GM12878 (cell line): ENCODE results near the gene PPP1R1C. TPM values are rescaled to one million over a fixed set of nuclear protein-coding genes. Genes with fewer than 3 reads are reported as not detected.

Experiments used
- ATAC-seq: fragments of 200-7000 bp; cut with Tn5 transposase; 3 replicates; pipeline ENCODE4 v1.9.1; 2020; ENCODE audit warnings: mild to moderate bottlenecking, moderate library complexity
- BruUV-seq: library from RNA; stranded (reverse); fragments of 400-500 nt; replicated peaks from 2 replicates; lab custom pipeline; 2021; lab: Mats Ljungman, UMichigan
- CTCF ChIA-PET: fragments of 300-600 bp; sonication (Branson Sonifier 250); formaldehyde crosslinking; extraction: SDS; loops from one replicate; lab custom pipeline; 2021; ENCODE audit warnings: inconsistent platforms; lab: Yijun Ruan, JAX
- POLR2A ChIA-PET: fragments of 350-600 bp; formaldehyde crosslinking; extraction: SDS; loops from one replicate; lab custom pipeline; 2021; ENCODE audit warnings: inconsistent platforms; lab: Charles Lee
- RAD21 ChIA-PET: fragments of 300-600 bp; sonication (Branson Sonifier 250); formaldehyde crosslinking; loops from one replicate; lab custom pipeline; 2023; ENCODE audit warnings: antibody characterized with exemption; ENCODE audit not compliant: unreplicated experiment; lab: Charles Lee
- SMC1A ChIA-PET: fragments of 300-600 bp; sonication (Branson Sonifier 250); formaldehyde crosslinking; loops from one replicate; lab custom pipeline; 2023; ENCODE audit not compliant: unreplicated experiment, uncharacterized antibody; lab: Charles Lee
- DNase-seq: peaks from one replicate; pipeline ENCODE4 v3.0.0-alpha.2; 2011; ENCODE audit warnings: low read depth, low spot score
- FAIRE-seq: peaks from 3 replicates; lab custom pipeline; 2011; peaks lifted over from hg19 to GRCh38; lab: Jason Lieb, UNC
- H2AFZ ChIP-seq: 2 replicates; pipeline ENCODE4 v1.6.0; 2011; ENCODE audit warnings: low read depth, low read length, control low read depth; ENCODE audit not compliant: control insufficient read depth
- H3K27ac ChIP-seq: 2 replicates; pipeline ENCODE4 v1.5.1; 2011; ENCODE audit warnings: control low read depth; ENCODE audit not compliant: control insufficient read depth, insufficient read depth
- H3K27me3 ChIP-seq, 2 experiments: replicated peaks in 1 of 2; 2 replicates each; pipeline versions ENCODE4 v1.6.0 to v1.6.1; 2011; ENCODE audit warnings: low read length in 1 of 2; ENCODE audit not compliant: control insufficient read depth in 2 of 2, insufficient read depth in 2 of 2
- H3K36me3 ChIP-seq, 2 experiments: 2 replicates each; pipeline ENCODE4 v1.5.1; 2011; ENCODE audit warnings: low read length in 1 of 2; ENCODE audit not compliant: control insufficient read depth in 2 of 2, insufficient read depth in 2 of 2
- H3K4me1 ChIP-seq: 2 replicates; pipeline ENCODE4 v1.6.1; 2011; ENCODE audit warnings: mild to moderate bottlenecking, low read length, moderate library complexity, mixed read lengths; ENCODE audit not compliant: control insufficient read depth, insufficient read depth
- H3K4me2 ChIP-seq: 2 replicates; pipeline ENCODE4 v1.6.0; 2011; ENCODE audit warnings: control low read depth; ENCODE audit not compliant: control insufficient read depth, insufficient read depth
- H3K4me3 ChIP-seq: fragments of 200-600 bp; sonication (generic); 2 replicates; pipeline ENCODE4 v1.5.1; 2016
- H3K79me2 ChIP-seq: 2 replicates; pipeline ENCODE4 v1.6.0; 2011; ENCODE audit warnings: low read length; ENCODE audit not compliant: control insufficient read depth, insufficient read depth
- H3K9ac ChIP-seq: 2 replicates; pipeline ENCODE4 v1.8.0; 2011; ENCODE audit warnings: low read length, control low read depth, mixed read lengths; ENCODE audit not compliant: control insufficient read depth, insufficient read depth
- H3K9me3 ChIP-seq: replicated peaks from 3 replicates; pipeline ENCODE4 v1.5.1; 2011; ENCODE audit warnings: mild to moderate bottlenecking, low read length; ENCODE audit not compliant: control insufficient read depth, insufficient read depth
- H4K20me1 ChIP-seq: 2 replicates; pipeline ENCODE4 v1.6.0; 2011; ENCODE audit not compliant: control insufficient read depth, insufficient read depth
- BHLHE40 ChIP-seq, 2 experiments: fragments of 450-650 bp in 1 of 2; IDR thresholded peaks; 2 replicates each; pipeline ENCODE4 v1.6.1; 2011 to 2017; ENCODE audit warnings: low read depth in 2 of 2, borderline replicate concordance in 1 of 2, improper control_type of control experiment in 1 of 2, low read length in 1 of 2, mild to moderate bottlenecking in 1 of 2
- DPF2 ChIP-seq: fragments of 450-650 bp; IDR thresholded peaks from 2 replicates; pipeline ENCODE4 v1.6.1; 2017; ENCODE audit warnings: mild to moderate bottlenecking
- HDGF ChIP-seq: fragments of 450-650 bp; IDR thresholded peaks from 2 replicates; pipeline ENCODE4 v1.6.1; 2016; ENCODE audit warnings: antibody characterized with exemption
- MEF2B ChIP-seq: fragments of 450-650 bp; IDR thresholded peaks from 2 replicates; pipeline ENCODE4 v1.6.1; 2018; ENCODE audit warnings: mild to moderate bottlenecking, moderate library complexity; ENCODE audit not compliant: partially characterized antibody, poor library complexity, severe bottlenecking
- MYB ChIP-seq: fragments of 150-350 bp; IDR thresholded peaks from 2 replicates; pipeline ENCODE4 v1.6.1; 2014; ENCODE audit warnings: mild to moderate bottlenecking, low read depth, low read length, borderline replicate concordance
- RAD21 ChIP-seq: IDR thresholded peaks from 2 replicates; pipeline ENCODE4 v1.6.1; 2011; ENCODE audit warnings: mild to moderate bottlenecking, low read depth, low read length, moderate library complexity; ENCODE audit not compliant: insufficient read depth
- SMC3 ChIP-seq: IDR thresholded peaks from 2 replicates; pipeline ENCODE4 v1.6.1; 2011; ENCODE audit warnings: low read length, improper control_type of control experiment, borderline replicate concordance
- STAT1 ChIP-seq: fragments of 450-650 bp; conservative IDR thresholded peaks from 2 replicates; pipeline ENCODE4 v1.6.1; 2014; ENCODE audit warnings: antibody characterized with exemption, mild to moderate bottlenecking
- YY1 ChIP-seq: IDR thresholded peaks from 2 replicates; pipeline ENCODE4 v1.6.1; 2011; ENCODE audit warnings: low read depth, mild to moderate bottlenecking, low read length
- WGBS: methylation state at CpG from one replicate; pipeline ENCODE4 v1.1.6; 2016; ENCODE audit warnings: low lambda C conversion rate; ENCODE audit not compliant: insufficient replicate concordance, insufficient coverage; ENCODE audit errors: missing lambda C conversion rate; 5-methylcytosine and 5-hydroxymethylcytosine counted together
- in situ Hi-C: fragments of 300-500 bp; cut with MboI; formaldehyde crosslinking; loops from 9 replicates; pipeline ENCODE4 v1.14.3; 2018; ENCODE audit warnings: mixed read lengths
- intact Hi-C: fragments of 100-400 bp; cut with micrococcal nuclease; formaldehyde crosslinking; loops from one replicate; pipeline ENCODE4 v1.14.2; 2022; ENCODE audit not compliant: unreplicated experiment
- polyA plus RNA-seq, 11 experiments: library from polyadenylated mRNA; depleted of rRNA in 4 of 11; unstranded in 6 of 11; stranded (reverse) in 5 of 11; fragments of >200 nt; fragmentation: Nextera tagmentation in 4 of 11; fragmentation: Illumina TruSeq in 1 of 11; extraction: Ambion mirVana in 4 of 11; extraction: Trizol in 1 of 11; gene quantifications; 1 replicate in 1 of 11; 2 replicates in 10 of 11; pipeline versions ENCODE4 v1.2.1 to v1.2.3, GENCODE V29; 2011 to 2016; ENCODE audit warnings: inconsistent platforms in 2 of 11, missing spikeins in 2 of 11, low read depth in 1 of 11
- total RNA-seq, 4 experiments: library from RNA; depleted of rRNA in 3 of 4; stranded (reverse); fragments of >200 nt in 3 of 4; fragmentation: Illumina TruSeq in 1 of 4; extraction: Trizol in 1 of 4; gene quantifications; 2 replicates each; pipeline versions ENCODE4 v1.2.1 to v1.2.3, GENCODE V29; 2013 to 2021
- TF ChIP-seq, protein P1 (sequence below): fragments of 450-650 bp; IDR thresholded peaks from 2 replicates; pipeline ENCODE4 v1.6.1; 2017; ENCODE audit warnings: mild to moderate bottlenecking
- TF ChIP-seq, protein P2 (sequence below), 3 experiments: IDR thresholded peaks in 2 of 3; conservative IDR thresholded peaks in 1 of 3; 2 replicates each; pipeline ENCODE4 v1.5.1; 2011; ENCODE audit warnings: low read depth in 3 of 3, low read length in 3 of 3, mild to moderate bottlenecking in 3 of 3, control low read depth in 2 of 3, moderate library complexity in 2 of 3, inconsistent platforms in 1 of 3, mixed read lengths in 1 of 3; ENCODE audit not compliant: control insufficient read depth in 2 of 3, insufficient read depth in 1 of 3; ENCODE audit errors: extremely low read depth in 1 of 3

The PPP1R1C gene
- total and polyA plus RNA-seq, 10 of the 15 experiments (the other 5 are each of a cell fraction or from before 2014, with no cell fraction given) = 0.11 TPM; not detected in 9

DNA sequence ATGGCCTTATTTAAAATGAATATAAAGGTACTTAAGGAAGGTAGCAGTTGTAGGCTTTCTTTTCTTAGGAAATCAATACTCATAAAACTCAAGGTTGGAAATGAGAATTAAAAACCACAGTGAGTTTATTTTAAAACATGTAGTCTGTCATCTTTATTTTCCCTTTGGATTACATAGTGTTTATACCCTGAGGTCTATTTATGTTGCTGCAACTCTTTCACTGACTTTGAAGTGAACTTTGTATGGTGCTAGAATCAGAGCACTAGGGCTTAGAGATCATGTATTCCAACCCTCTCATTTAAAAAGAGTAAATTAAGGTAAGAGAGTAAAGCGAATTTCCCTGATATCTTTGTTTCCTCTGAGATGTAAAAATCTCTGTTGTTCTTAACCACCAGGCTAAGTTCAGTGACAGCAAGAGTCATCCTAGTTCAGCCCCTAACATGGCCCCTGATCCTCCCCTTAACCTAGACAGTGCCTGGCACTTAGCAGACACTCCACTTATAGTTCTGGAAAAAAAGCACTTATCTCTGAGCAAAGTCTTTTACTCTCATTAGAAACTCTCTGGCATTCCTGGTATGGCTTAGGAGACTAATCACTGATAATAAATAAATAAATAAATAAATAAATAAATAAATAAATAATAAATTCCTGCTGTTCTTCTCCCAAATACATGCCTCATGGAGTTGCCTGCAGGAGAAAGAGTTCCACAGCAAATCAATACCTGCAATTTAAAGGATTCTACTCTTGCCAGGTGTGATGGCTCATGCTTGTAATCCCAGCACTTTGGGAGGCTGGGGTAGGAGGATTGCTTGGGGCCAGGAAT, 33.0 kb upstream of the PPP1R1C start (continued):
- TF ChIP-seq HDGF (no peak), BHLHE40 (IDR thresholded peaks at IDR 0.05; ENCODE audit: borderline replicate concordance in 1 of 2, low read depth in 2 of 2, low read length in 1 of 2) (no peak), DPF2 (no peak), MYB (no peak)
- TF ChIP-seq, all 136 proteins: peak for 0

DNA sequence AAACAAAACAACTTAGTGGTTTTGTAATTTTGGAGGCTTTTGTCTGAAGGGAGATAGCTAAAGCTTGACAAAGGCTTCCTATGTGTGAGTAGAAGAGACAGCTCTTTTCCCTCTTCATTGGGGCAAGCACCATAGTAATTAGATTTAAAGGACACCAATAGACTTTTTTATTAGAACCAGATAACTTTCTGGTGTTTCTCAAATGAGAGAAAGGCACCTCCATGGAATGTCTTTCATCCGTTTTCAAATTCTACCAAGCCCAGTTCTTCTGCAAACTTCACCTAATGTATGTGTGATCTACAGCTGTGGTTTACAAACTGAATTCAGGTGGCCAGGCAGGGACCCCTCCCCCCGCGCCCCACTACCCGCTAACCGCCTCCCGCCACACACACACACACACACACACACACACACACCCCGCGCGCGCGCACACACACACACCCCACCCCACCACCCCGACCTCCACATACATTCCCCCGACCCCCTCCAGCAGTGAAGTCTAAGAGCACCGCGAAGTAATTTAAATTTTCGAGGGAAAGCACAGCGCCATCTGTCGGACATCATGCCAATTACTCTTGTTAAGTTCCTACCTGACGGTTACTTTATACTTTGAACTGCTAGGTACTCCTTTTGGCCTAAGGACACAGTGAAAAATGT, 31.6 kb upstream of the PPP1R1C start:
- peak; percentile 92 for ATAC-seq
- Histone ChIP-seq H4K20me1 (no peaks in the 10 kb centered on the region), H3K9ac (no peak overlapping the region), H3K4me2 (peak overlapping the region; percentile 42; the same call in 1 of the 2 replicates), H3K27me3 (no peaks in the 10 kb centered on the region), H3K4me1 (no peaks in the 10 kb centered on the region), H3K79me2 (no peaks in the 10 kb centered on the region), H2AFZ (peak overlapping the region; percentile 39; the same call in 1 of the 2 replicates), H3K36me3 (no peaks in the 10 kb centered on the region), H3K4me3 (no peak overlapping the region), H3K27ac (no peak overlapping the region), H3K9me3 (no peaks in the 10 kb centered on the region)
- WGBS = 3% methylated on average over 9 of the region's 19 CpGs
- ChIA-PET RAD21 (interaction anchor here (1.3 to 1.8 kb wide), 2 partner anchors 211 to 381 kb away, joined by 3 to 9 read pairs; no protein-coding TSS in a partner anchor), CTCF (interaction anchor here (0.7 to 3.0 kb wide), 23 partner anchors 11 to 651 kb away, joined by 3 to 24 read pairs (median 4); no protein-coding TSS in a partner anchor), SMC1A (interaction anchor here (0.7 to 2.0 kb wide), 2 partner anchors 16 to 212 kb away, joined by 3 to 16 read pairs; no protein-coding TSS in a partner anchor), POLR2A (interaction anchor here (0.6 kb wide), 1 partner anchor 22 kb away, joined by 3 read pairs; no protein-coding TSS in a partner anchor)
- peak; percentile 96 for FAIRE-seq
- DNase-seq = peak; percentile 19
- no peak for TF ChIP-seq MEF2B
- TF ChIP-seq SMC3 = peak; percentile 52
- TF ChIP-seq, protein P1, sequence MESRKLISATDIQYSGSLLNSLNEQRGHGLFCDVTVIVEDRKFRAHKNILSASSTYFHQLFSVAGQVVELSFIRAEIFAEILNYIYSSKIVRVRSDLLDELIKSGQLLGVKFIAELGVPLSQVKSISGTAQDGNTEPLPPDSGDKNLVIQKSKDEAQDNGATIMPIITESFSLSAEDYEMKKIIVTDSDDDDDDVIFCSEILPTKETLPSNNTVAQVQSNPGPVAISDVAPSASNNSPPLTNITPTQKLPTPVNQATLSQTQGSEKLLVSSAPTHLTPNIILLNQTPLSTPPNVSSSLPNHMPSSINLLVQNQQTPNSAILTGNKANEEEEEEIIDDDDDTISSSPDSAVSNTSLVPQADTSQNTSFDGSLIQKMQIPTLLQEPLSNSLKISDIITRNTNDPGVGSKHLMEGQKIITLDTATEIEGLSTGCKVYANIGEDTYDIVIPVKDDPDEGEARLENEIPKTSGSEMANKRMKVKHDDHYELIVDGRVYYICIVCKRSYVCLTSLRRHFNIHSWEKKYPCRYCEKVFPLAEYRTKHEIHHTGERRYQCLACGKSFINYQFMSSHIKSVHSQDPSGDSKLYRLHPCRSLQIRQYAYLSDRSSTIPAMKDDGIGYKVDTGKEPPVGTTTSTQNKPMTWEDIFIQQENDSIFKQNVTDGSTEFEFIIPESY = 0 out of 2 replicates have a peak, but pooled peaks have one; percentile 35
- TF ChIP-seq RAD21 = peak; percentile 57
- TF ChIP-seq STAT1 = no peak
- 0 out of 2 replicates have a peak, but pooled peaks have one; percentile 14 for TF ChIP-seq YY1
- TF ChIP-seq, protein P2, sequence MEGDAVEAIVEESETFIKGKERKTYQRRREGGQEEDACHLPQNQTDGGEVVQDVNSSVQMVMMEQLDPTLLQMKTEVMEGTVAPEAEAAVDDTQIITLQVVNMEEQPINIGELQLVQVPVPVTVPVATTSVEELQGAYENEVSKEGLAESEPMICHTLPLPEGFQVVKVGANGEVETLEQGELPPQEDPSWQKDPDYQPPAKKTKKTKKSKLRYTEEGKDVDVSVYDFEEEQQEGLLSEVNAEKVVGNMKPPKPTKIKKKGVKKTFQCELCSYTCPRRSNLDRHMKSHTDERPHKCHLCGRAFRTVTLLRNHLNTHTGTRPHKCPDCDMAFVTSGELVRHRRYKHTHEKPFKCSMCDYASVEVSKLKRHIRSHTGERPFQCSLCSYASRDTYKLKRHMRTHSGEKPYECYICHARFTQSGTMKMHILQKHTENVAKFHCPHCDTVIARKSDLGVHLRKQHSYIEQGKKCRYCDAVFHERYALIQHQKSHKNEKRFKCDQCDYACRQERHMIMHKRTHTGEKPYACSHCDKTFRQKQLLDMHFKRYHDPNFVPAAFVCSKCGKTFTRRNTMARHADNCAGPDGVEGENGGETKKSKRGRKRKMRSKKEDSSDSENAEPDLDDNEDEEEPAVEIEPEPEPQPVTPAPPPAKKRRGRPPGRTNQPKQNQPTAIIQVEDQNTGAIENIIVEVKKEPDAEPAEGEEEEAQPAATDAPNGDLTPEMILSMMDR (IDR thresholded peaks at IDR 0.05 in 2 of 3, conservative IDR thresholded peaks at IDR 0.05 in 1 of 3; ENCODE audit: control insufficient read depth in 2 of 3, extremely low read depth in 1 of 3, insufficient read depth in 1 of 3, low read depth in 3 of 3, low read length in 3 of 3) = peak; percentile 63 to 69 (median 66)
- BruUV-seq = no TSS peak
- intact Hi-C loops = loop anchor here (1.0 kb wide), 1 partner anchor 211 kb away; no protein-coding TSS in a partner anchor
- in situ Hi-C loops = no loop called here
